Stomach (tissue), 9 donors: ENCODE data around the gene TIGD6. TPM values are rescaled to one million over a fixed set of nuclear protein-coding genes. Genes with fewer than 3 reads are reported as not detected.

Experiments used
- DNase-seq, 2 donors: peaks; one replicate each; pipeline versions ENCODE4 v3.0.0 to v3.0.0-alpha.2; 2013 to 2019
- H3K27ac ChIP-seq, 5 donors: fragments of 200-600 bp in 4 of 5; sonication (generic) in 4 of 5; one replicate each; pipeline ENCODE4 v1.5.1; 2013 to 2019; ENCODE audit warnings: mild to moderate bottlenecking in 1 of 5, moderate library complexity in 1 of 5
- H3K27me3 ChIP-seq, 3 donors: fragments of 200-600 bp; sonication (generic); one replicate each; pipeline ENCODE4 v1.5.1; 2017 to 2019; ENCODE audit warnings: mixed run types in 1 of 3
- H3K36me3 ChIP-seq, 4 donors: fragments of 200-600 bp; sonication (generic); 1 replicate in 3 of 4; 2 replicates in 1 of 4; pipeline ENCODE4 v1.5.1; 2016 to 2019
- H3K4me1 ChIP-seq, 4 donors: fragments of 200-600 bp; sonication (generic); one replicate each; pipeline ENCODE4 v1.5.1; 2016 to 2019
- H3K4me3 ChIP-seq, 4 donors: fragments of 200-600 bp; sonication (generic) in 3 of 4; one replicate each; pipeline ENCODE4 v1.5.1; 2016 to 2019; ENCODE audit warnings: mild to moderate bottlenecking in 1 of 4
- H3K9me3 ChIP-seq, 4 donors: fragments of 200-600 bp; sonication (generic); one replicate each; pipeline ENCODE4 v1.5.1; 2016 to 2019
- EP300 ChIP-seq: sonication (generic); formaldehyde crosslinking; IDR thresholded peaks from one replicate; pipeline ENCODE4 v1.6.1; 2017; ENCODE audit warnings: antibody characterized with exemption
- POLR2A ChIP-seq, 4 donors: fragments of 450-650 bp; IDR thresholded peaks; one replicate each; pipeline ENCODE4 v1.6.1; 2016; ENCODE audit warnings: antibody characterized with exemption in 4 of 4, control low read depth in 2 of 4, mild to moderate bottlenecking in 1 of 4, moderate library complexity in 1 of 4
- POLR2AphosphoS5 ChIP-seq, 3 donors: sonication (generic); formaldehyde crosslinking; IDR thresholded peaks; one replicate each; pipeline ENCODE4 v1.6.1; 2016; ENCODE audit warnings: antibody characterized with exemption in 3 of 3
- WGBS, 5 donors: extraction: QIAGEN DNeasy Blood & Tissue Kit in 3 of 5; methylation state at CpG; one replicate each; pipeline versions ENCODE4 v1.1.5 to v1.1.7; 2013 to 2018; 5-methylcytosine and 5-hydroxymethylcytosine counted together
- intact Hi-C: fragments of 100-400 bp; cut with DNase I; formaldehyde crosslinking; loops from one replicate; pipeline ENCODE4 v1.15.1; 2023; ENCODE audit warnings: low total_unique reads
- polyA plus RNA-seq, 3 donors: library from polyadenylated mRNA; stranded (reverse); fragments of 200-250 nt; gene quantifications; one replicate each; pipeline ENCODE4 v1.2.3, GENCODE V29; 2013
- total RNA-seq, 5 donors: library from RNA; depleted of rRNA; stranded (reverse); fragments of >200 nt; gene quantifications; one replicate each; pipeline versions ENCODE4 v1.1.0 to v1.2.3, GENCODE V29; 2014 to 2016
- TF ChIP-seq, protein P1 (sequence below), 7 experiments: fragments of 450-650 bp in 4 of 7; fragments of 200-600 bp in 3 of 7; sonication (generic) in 3 of 7; IDR thresholded peaks; one replicate each; pipeline ENCODE4 v1.5.1; 2016 to 2019; ENCODE audit warnings: antibody characterized with exemption in 7 of 7, control low read depth in 2 of 7, mild to moderate bottlenecking in 1 of 7
- donor health status: healthy with polysubstance abuse.
- donor health status: Bipolar disorder and iron deficiency.
- donor health status: healthy.

TIGD6 gene
- total and polyA plus RNA-seq, 8 donors = under 0.01 to 3.3 (median 2.6) TPM; not detected in 1

DNA sequence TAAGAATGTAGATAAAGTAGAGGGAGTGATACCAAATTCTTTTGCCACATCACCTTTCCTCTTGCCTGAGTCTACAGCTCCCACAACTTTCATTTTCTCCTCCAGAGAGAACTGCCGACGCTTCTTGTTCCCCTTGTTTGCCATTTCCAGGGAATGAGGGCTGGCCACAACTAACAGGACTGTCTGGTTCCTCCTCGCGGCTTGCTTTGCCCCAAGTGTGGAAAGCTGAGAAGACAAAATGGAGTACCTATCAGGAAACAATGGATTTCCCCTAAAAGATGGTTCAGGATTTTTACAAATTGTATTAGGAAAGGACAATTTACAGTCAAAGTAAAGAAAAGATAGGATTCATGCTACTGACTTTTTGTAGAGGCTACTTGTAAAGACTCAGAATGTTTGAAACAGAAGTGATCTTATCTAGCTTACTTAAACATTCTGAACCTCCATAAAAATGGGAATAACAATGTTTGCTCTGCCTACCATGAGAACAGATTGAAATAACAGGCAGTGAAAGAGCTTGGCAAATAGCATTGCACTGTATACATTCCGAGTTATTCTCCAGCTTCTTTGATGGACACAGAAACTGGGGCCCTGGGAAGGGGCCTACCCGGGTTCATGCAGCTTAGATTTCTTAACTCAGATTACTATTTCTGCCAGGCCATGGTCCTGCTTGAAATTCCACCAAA lies 4.1 kb downstream of the TIGD6 start:
- H3K36me3 ChIP-seq = peaks cover 0 to 27% (median 21%) of the 10 kb centered on the region in 4 donors
- intact Hi-C loops = loop anchor here (10.0 kb wide), 1 partner anchor 362 kb away; no protein-coding TSS in a partner anchor
- 45 to 70% (median 60%) methylated on average over 6 of the region's 6 CpGs for WGBS, 5 donors
- no peak overlapping the region for H3K27ac ChIP-seq
- TF ChIP-seq EP300 = no peak
- TF ChIP-seq, protein P1, sequence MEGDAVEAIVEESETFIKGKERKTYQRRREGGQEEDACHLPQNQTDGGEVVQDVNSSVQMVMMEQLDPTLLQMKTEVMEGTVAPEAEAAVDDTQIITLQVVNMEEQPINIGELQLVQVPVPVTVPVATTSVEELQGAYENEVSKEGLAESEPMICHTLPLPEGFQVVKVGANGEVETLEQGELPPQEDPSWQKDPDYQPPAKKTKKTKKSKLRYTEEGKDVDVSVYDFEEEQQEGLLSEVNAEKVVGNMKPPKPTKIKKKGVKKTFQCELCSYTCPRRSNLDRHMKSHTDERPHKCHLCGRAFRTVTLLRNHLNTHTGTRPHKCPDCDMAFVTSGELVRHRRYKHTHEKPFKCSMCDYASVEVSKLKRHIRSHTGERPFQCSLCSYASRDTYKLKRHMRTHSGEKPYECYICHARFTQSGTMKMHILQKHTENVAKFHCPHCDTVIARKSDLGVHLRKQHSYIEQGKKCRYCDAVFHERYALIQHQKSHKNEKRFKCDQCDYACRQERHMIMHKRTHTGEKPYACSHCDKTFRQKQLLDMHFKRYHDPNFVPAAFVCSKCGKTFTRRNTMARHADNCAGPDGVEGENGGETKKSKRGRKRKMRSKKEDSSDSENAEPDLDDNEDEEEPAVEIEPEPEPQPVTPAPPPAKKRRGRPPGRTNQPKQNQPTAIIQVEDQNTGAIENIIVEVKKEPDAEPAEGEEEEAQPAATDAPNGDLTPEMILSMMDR (IDR thresholded peaks at IDR 0.05) = no peak
- no peak for TF ChIP-seq POLR2AphosphoS5 (IDR thresholded peaks at IDR 0.05)
- TF ChIP-seq POLR2A (IDR thresholded peaks at IDR 0.05) = no peak
- H3K4me3 ChIP-seq = no peak overlapping the region
- peaks cover 7 to 20% (median 13%) of the 10 kb centered on the region in 4 donors for H3K4me1 ChIP-seq
- peak in 1 of 2 donors; percentile 19 for DNase-seq
- no peaks in the 10 kb centered on the region for H3K9me3 ChIP-seq
- H3K27me3 ChIP-seq = no peaks in the 10 kb centered on the region

- no peak for TF ChIP-seq POLR2AphosphoS5 (IDR thresholded peaks at IDR 0.05)
- TF ChIP-seq EP300 = no peak
- TF ChIP-seq POLR2A (IDR thresholded peaks at IDR 0.05) = no peak
- TF ChIP-seq, protein P1 (IDR thresholded peaks at IDR 0.05) = no peak
- 87 to 95% (median 90%) methylated on average over 14 of the region's 14 CpGs for WGBS, 5 donors
- intact Hi-C loops = loop anchor here (10.0 kb wide), 1 partner anchor 361 kb away; no protein-coding TSS in a partner anchor
These were observed 4.9 kb downstream of the TIGD6 start for GRCh38 chr5:149995385-149996204.

DNA sequence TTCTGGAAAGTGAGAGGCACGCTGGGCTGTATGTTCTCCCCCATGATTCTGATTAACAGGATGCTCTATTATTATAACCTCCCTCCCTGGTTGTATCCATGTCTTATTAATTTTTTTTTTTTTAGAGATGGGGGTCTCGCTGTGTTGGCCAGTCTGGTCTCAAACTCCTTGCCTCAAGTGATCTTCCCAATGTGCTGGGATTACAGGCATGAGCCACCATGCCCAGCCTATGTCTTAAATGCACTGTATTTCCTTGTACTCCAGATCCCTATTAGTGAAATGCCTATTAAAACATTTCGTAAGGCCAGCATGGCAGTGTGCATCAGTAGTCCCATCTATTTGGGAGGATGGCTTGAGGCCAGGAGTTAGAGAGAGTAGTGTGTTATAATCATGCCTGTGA lies 7.0 kb downstream of the TIGD6 start:
- no peak for TF ChIP-seq EP300
- TF ChIP-seq POLR2AphosphoS5 (IDR thresholded peaks at IDR 0.05) = no peak
- TF ChIP-seq, protein P1 (IDR thresholded peaks at IDR 0.05) = no peak
- TF ChIP-seq POLR2A (IDR thresholded peaks at IDR 0.05) = no peak
- H3K27me3 ChIP-seq = no peaks in the 10 kb centered on the region
- intact Hi-C loops = loop anchor here (5.0 to 10.0 kb wide), 2 partner anchors 161 to 359 kb away; no protein-coding TSS in a partner anchor

More at GRCh38 chr5:149995385-149996204, 4.9 kb downstream of the TIGD6 start:
- H3K4me3 ChIP-seq = no peak overlapping the region
- H3K27me3 ChIP-seq = no peaks in the 10 kb centered on the region
- peaks cover 7 to 18% (median 11%) of the 10 kb centered on the region in 4 donors for H3K4me1 ChIP-seq
- no peak overlapping the region for H3K27ac ChIP-seq
- no peak for DNase-seq
- no peaks in the 10 kb centered on the region for H3K9me3 ChIP-seq
- peaks cover 0 to 27% (median 21%) of the 10 kb centered on the region in 4 donors for H3K36me3 ChIP-seq

More for the DNA sequence above, 7.0 kb downstream of the TIGD6 start:
- H3K36me3 ChIP-seq = peaks cover 0 to 27% (median 21%) of the 10 kb centered on the region in 4 donors
- DNase-seq = no peak
- 90 to 94% (median 92%) methylated on average over 3 of the region's 3 CpGs for WGBS, 5 donors
- no peak overlapping the region for H3K4me3 ChIP-seq
- H3K4me1 ChIP-seq = peaks cover 0 to 5% (median 0%) of the 10 kb centered on the region in 4 donors
- no peaks in the 10 kb centered on the region for H3K9me3 ChIP-seq
- no peak overlapping the region for H3K27ac ChIP-seq
